ENCODE results near the gene ACOX2.
A peak's percentile ranks its signal among the peaks of the same experiment; 100 is the strongest.

The ACOX2 gene

GRCh38 chr3:58536501-58537411 lies at the start of gene ACOX2:
Gene ACOX2, minus strand, starts transcription at chr3:58537190. Its CDS starts 2,084 bp downstream, at chr3:58535106.
- DNase-seq (ENCODE audit: low read depth in 2 of 2) = no peak

DNA sequence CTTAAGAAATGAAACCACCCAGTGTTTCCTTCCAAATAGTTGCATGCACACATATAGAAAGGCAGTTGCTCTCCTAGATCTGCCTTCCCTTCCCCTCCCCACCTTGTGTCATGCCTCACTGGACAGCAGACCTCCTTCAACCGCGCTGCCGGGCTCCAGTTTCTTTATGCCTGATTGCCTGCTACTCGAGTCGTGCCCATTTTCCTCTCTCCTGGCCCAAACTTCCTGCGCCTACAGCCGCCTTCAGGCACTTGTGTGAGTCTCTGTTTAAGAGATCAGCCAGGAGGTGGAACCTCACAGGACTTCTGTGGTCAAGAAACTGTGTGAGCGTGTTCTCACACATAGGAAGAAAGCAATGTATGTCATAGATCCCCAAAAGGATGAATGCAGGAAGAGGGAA lies 49.0 kb upstream of the ACOX2 start:
- DNase-seq (ENCODE audit: low read depth in 2 of 2) = no peak

DNA sequence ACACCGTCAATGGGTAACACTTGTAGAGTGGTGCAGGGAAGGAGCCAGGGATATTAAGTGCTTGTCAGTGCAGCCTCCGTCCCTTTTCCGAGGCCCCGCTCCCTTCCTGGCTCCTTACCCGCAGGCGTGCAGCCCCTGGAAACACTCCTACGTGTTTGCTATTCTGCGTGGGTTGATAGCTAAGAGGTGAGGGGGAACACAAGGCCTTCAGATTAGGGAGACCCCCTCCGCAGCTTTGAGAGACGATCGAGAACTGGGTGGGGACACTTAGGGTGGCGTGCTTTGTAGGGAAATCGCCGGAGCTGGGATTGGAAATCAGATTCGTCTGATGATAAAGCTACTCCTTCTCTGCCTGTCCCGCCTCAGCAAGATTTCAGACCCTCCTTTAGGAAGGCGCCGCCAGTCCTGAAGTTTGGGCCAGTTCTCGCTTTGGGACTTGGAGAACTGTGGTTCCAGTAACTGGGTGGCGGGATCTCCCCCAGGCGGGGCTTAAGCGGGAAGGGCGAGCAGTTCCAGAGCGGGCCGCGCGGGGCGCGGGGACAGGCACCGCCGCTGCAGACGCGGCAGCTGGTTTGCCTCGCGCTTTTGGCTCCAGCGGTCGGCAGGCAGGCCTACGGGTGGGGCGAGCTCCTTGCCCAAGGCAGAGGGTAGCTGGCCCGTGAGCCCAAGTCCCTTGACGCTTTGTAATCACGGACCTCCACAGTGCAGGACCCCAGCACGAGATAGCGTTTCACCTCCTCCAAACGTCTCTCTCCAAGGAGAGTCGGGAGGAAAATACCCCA lies 48.2 kb upstream of the ACOX2 start:
- peak; percentile 17 to 52 for DNase-seq (ENCODE audit: low read depth in 2 of 2)

DNA sequence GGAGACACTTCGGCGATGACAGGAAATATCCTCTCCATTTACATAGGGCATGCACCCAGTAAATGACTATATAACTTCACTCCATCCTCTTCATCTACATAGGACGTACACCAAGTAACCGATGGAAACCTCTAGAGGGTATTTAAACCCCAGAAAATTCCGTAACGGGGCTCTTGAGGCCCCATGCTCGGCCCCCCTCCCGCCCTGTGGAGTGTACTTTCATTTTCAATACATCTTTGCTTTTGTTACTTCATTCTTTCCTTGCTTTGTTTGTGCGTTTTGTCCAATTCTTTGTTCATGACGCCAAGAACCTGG lies 47.7 kb upstream of the ACOX2 start:
- no peak for DNase-seq (ENCODE audit: low read depth in 2 of 2)

DNA sequence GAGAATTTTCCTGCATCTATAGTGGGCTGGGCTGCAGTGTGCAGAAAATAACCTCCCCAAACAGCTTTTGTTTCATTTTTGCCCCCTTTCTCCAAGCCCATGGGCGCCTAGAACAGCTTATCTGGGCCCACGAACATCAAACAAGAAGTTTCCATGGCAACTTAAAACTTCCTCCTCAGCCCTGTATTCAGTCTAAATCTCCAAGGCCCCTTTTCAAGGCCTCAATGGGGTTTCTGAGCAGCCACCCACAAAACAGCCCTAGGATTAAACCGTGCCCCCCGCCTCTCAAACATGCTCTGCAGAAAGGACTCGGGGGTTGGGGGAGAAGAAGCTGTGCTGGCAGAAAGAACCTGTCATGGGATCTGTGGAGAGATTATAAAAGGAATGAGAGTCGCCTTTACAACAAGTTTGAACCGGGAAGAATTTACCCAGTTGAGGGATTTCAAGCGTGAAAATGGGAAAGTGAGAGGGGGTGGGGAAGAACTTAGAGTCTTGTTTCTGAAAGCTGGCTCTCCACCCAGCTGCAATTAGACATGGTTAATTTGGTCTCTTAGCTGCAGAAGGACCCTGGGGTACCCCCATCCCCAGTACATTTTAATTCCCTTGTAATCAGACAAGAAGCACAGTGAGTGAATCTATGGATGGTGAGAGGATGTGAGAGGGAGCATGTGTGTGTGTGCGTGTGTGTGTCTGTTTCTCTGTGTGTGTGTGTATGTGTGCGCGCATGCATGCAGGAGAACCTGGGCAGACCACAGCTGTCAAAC lies 44.5 kb upstream of the ACOX2 start:
- DNase-seq (ENCODE audit: low read depth in 2 of 2) = no peak

- no peak for DNase-seq (ENCODE audit: low read depth in 2 of 2)
These were observed 43.9 kb upstream of the ACOX2 start for GRCh38 chr3:58580826-58581327.

DNA sequence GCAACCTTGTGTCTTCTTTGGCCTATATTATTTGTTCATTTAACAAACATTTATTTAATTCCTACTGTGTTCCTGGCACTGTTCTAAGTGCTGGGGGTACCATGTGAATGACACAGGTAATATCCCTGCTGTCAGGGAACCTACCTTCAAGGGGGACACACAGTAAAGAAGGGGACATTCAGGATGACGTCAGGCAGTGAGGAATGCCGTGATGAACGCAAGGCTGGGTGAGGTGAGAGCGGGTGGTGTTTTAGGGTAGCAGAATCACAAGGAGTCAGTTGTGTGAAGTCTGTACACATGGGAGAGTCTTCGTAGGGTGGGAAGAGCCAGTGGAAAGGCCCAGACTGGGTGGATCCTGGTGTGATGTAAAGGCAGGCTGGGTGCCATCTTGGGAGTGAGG lies 41.9 kb upstream of the ACOX2 start:
- no peak for DNase-seq (ENCODE audit: low read depth in 2 of 2)

- DNase-seq (ENCODE audit: low read depth in 2 of 2) = no peak
These were observed 40.4 kb upstream of the ACOX2 start, which contains the start of gene FAM107A for GRCh38 chr3:58577269-58577821. Gene FAM107A, minus strand, starts transcription at chr3:58577391. Its CDS starts 7,531 bp downstream, at chr3:58569860.

DNA sequence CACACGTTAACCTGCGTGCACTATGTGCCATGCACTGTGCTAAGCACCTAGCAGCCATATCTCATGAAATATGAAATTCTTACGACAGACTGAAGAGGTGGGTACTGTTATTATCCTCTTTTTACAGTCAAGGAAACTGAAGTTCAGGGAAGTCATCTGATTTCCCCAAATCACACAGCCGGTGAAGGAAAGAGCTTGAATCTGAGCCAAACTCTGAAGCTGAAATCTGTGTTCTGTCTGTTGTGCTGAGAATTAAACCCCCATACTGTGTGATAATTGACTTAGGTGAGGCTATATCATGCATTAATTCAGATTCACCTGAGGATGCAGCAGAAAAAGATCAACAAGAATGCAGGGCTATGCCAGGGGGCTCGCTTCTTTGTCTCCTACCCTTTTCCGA lies 39.7 kb upstream of the ACOX2 start:
- no peak for DNase-seq (ENCODE audit: low read depth in 2 of 2)

DNA sequence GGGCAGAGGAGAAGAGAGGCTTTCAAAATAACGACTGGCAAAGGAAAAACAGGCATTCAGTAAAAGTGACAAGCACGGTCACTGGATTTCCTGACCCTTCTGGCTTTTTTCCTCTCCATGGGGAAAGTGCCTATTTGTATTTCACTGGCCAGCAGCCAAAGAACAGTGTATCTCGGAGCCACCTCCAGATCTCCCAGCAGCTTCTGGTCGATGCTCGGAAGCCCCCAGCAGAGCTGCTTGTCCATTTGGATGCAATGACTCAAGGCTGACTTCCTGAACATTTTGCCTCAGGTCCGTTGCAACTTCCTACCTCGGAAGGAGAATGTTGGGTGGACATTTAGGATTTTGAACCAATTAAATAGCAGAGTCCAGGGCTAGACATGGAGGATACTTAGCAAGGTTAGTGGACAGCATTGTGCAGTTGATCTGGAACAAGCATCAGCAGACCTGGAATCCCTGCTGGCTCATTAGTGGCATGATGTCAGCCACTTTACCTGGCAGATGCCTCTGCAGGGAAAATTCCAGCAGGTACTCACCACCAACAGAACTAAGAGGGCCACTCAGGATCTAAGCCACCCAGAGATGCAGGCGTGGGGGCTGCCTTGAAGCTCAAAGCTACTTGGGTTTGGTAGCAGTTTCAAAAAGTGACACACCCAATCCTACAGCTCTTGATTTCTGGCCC lies 39.1 kb upstream of the ACOX2 start:
- DNase-seq (ENCODE audit: low read depth in 2 of 2) = no peak

DNA sequence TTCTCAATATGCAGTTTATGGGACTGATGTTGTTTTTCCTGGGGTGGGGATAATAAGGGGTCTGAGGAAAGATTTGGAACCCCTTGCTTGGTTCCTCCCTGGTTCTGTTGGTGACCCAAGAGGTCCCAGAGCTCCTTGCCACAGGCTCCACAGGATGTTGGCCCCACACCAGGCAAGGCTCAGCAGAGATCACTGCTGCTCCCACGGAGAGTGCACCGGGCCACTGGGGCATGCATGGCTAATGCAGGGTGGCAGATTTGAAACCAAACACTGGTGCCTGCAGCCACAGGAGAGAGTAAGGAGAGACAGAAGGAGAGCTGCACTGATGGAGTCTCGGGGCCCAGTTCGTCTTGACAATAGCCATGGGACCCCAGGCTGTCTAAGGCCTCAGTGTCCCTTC lies 37.7 kb upstream of the ACOX2 start:
- no peak for DNase-seq (ENCODE audit: low read depth in 2 of 2)

- no peak for DNase-seq (ENCODE audit: low read depth in 2 of 2)
These were observed 37.1 kb upstream of the ACOX2 start for GRCh38 chr3:58574106-58574505.

DNA sequence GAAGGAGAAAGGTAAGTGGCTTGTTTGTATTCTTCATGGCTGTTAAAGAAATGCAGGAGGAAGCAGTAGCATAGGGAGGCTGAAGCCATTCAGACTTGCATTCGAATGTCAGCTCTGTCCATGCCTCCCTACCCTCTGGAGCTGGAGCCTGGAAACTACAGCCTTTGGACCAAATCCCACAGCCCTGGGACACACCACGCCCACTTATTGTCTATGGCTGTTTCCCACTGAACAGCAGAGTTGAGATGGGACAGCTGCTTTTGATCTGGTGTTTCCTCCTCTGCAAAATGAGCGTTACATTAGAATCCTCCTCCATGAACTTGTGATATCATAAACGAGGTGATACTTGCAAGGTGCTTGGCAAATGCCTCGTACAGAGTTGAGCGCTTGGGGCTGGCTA lies 36.6 kb upstream of the ACOX2 start:
- DNase-seq (ENCODE audit: low read depth in 2 of 2) = no peak

GRCh38 chr3:58572634-58573230 lies 35.7 kb upstream of the ACOX2 start:
- no peak for DNase-seq (ENCODE audit: low read depth in 2 of 2)

DNA sequence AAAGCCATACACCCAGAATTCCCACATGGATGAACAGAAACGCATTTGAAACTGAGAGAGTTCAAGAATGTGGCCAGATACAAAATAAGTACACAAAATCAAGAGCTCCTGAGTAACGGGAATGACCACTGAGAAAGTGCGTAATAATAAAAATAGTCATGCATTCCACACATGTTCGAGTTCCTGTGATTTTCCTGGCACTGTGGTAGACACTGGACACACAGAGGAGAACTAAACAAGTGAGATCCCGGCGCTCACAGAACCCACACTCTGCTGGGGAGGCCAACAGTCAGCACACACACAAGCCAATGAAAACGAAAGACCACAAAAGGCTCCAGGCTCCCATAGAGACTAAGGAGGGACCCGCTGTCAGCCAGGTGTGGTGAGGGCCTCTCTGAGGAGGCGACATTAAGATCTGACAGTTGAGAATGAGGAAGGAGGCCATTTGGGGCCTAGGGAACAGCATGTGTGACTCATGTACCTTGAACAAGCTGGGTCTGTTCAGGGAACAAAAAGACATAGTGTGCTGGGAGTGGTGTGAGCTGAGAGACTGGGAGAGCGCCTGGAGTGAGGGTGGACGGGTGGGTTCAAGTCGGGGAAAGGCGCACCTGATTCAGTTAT lies 35.1 kb upstream of the ACOX2 start:
- DNase-seq (ENCODE audit: low read depth in 2 of 2) = no peak

DNA sequence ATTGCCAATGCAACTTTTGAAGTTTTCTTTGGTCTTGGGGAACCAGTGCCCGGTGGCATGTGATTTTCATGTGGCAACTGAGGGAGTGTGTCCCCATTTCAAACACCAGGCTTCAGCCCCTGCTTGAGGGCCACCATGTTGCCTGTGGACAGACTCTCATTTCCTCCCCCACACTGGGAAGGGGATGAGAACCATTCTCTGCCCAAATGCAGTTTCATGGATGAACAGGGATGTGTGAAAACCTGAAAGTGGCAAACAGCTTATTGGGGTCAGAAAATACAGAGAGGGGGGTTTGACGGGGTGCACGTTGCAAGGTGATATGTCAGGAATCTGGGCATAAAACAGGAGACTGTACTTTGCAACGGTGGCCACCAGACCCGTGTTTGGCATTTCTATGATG lies 33.9 kb upstream of the ACOX2 start:
- no peak for DNase-seq (ENCODE audit: low read depth in 2 of 2)

DNA sequence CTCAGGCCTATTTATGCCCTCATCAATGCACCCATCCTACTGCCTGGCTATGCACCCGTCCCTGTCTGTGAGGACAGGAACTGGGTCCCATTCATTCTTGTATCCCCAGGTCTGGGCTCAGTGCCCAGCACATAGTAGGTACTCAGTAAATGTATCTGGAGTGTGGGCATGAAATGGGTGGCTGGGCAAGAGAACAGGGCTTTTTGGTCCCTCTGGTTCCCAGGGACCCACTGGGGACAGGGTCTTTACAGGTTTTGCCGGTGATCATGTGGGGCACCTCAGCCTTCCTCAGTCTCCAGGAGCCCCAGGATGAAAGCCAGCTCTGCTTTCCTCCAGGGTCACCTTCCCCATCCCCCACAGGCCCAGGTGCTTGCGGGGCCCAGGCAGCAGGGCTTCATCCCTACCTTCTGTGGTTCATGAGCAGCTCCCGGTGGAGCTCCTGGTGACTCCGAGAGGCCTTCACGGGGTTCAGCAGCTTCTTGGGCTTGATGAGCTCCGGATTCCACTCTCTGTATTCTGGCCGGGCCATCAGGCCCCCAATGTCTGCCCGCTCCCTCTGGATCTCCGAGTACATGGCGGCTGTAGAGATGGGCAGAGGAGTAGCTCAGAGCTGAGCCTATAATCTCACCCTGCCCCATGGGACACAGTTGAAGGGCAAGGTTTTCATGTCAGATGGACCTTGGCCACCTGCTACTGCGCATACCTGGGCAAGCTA lies 32.5 kb upstream of the ACOX2 start:
- no peak for DNase-seq (ENCODE audit: low read depth in 2 of 2)

DNA sequence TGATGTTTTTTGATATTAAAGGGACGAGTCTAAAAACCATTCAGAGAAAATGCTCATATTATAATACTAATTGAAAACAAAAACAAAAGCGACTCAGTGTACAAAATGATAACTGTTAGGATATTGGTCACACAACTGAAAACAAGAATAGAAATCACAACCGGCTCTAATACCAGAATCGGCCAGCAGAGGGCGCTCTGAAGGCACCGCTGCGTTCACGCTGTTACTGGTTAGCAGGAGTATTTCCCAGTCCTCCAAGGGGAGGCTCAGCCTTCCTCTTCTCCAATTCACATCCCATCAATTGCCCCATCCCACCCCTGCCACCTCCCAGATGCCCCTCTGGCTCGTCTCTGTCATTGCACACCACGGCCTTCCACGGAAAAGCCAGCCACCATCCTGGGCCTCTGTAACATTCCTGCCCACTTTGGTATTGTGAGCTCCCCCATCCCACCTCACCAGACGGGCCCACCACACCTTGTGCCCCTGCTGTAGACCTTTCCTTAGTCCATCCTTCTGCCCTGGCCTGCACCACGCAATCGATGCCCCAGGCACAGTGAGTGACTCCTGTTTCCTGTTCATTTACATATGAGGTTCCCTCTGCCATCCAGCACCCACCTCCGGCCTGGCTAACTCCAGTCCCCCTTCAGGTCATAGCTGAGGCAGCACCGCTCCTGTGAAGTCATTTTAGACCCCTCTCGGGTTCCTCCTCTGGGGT lies 31.7 kb upstream of the ACOX2 start:
- peak; percentile 31 to 68 for DNase-seq (ENCODE audit: low read depth in 2 of 2)

GRCh38 chr3:58567251-58567515 lies 30.2 kb upstream of the ACOX2 start:
- DNase-seq (ENCODE audit: low read depth in 2 of 2) = no peak
